BE2C (cell line): Measurements from ENCODE around the gene ANKRD26. TPM values are rescaled to one million over a fixed set of nuclear protein-coding genes. Genes with fewer than 3 reads are reported as not detected.

ENCODE experiments used
- DNase-seq: peaks from one replicate; pipeline ENCODE4 v3.0.0-alpha.2; 2020
- H3K27me3 ChIP-seq: fragments of 250-450 bp; sonication (Bioruptor Pico); 2 replicates; pipeline ENCODE4 v1.5.1; 2020; ENCODE audit warnings: mild to moderate bottlenecking
- H3K36me3 ChIP-seq: fragments of 250-450 bp; sonication (Bioruptor Pico); 2 replicates; pipeline ENCODE4 v1.5.1; 2020; ENCODE audit warnings: mild to moderate bottlenecking
- H3K4me1 ChIP-seq: fragments of 250-450 bp; sonication (Bioruptor Pico); 2 replicates; pipeline ENCODE4 v1.5.1; 2020
- H3K4me3 ChIP-seq: 2 replicates; pipeline ENCODE4 v1.5.1; 2011; ENCODE audit warnings: low read depth, low read length
- H3K9me3 ChIP-seq: fragments of 250-450 bp; sonication (Bioruptor Pico); 2 replicates; pipeline ENCODE4 v1.5.1; 2020
- CTCF ChIP-seq: IDR thresholded peaks from 2 replicates; pipeline ENCODE4 v1.5.1; 2012; ENCODE audit warnings: mild to moderate bottlenecking, low read depth, low read length
- polyA plus RNA-seq: library from polyadenylated mRNA; unstranded; fragments of >200 nt; gene quantifications from one replicate; pipeline ENCODE4 v1.2.1, GENCODE V29; 2012; ENCODE audit warnings: low read depth, missing spikeins; ENCODE audit not compliant: insufficient read length, insufficient read depth

The ANKRD26 gene
- 1.7 TPM for polyA plus RNA-seq

- H3K9me3 ChIP-seq, result no peaks in the 10 kb centered on the region
- peak; percentile 97 for DNase-seq
- no peaks in the 10 kb centered on the region for H3K4me1 ChIP-seq
- H3K36me3 ChIP-seq, result no peaks in the 10 kb centered on the region
- H3K4me3 ChIP-seq, result peak within 1 kb of the TSS; percentile 72
- TF ChIP-seq CTCF, result no peak
- no peaks in the 10 kb centered on the region for H3K27me3 ChIP-seq
Observed at GRCh38 chr10:27099916-27100812, at the start of gene ANKRD26. Gene ANKRD26, minus strand, starts transcription at chr10:27100494. Its CDS starts 168 bp downstream, at chr10:27100326.

- no peak for TF ChIP-seq CTCF
- H3K4me3 ChIP-seq, result no peak overlapping the region
- H3K27me3 ChIP-seq, result no peaks in the 10 kb centered on the region
- no peaks in the 10 kb centered on the region for H3K9me3 ChIP-seq
- no peak for DNase-seq
- H3K36me3 ChIP-seq, result peaks cover 55% of the 10 kb centered on the region
- H3K4me1 ChIP-seq, result no peaks in the 10 kb centered on the region; the same call in 1 of the 2 replicates
Observed at GRCh38 chr10:27147701-27148100, 47.4 kb upstream of the ANKRD26 start.

GRCh38 chr10:27145937-27146336 lies 45.6 kb upstream of the ANKRD26 start:
- Histone ChIP-seq H3K4me1 (no peaks in the 10 kb centered on the region), H3K27me3 (no peaks in the 10 kb centered on the region), H3K9me3 (no peaks in the 10 kb centered on the region), H3K4me3 (no peak overlapping the region), H3K36me3 (peaks cover 59% of the 10 kb centered on the region)
- no peak for DNase-seq
- TF ChIP-seq CTCF, result no peak

- no peaks in the 10 kb centered on the region for H3K27me3 ChIP-seq
- no peaks in the 10 kb centered on the region for H3K9me3 ChIP-seq
- TF ChIP-seq CTCF, result no peak
- peaks cover 67% of the 10 kb centered on the region for H3K36me3 ChIP-seq
- no peak for DNase-seq
- no peak overlapping the region for H3K4me3 ChIP-seq
- no peaks in the 10 kb centered on the region for H3K4me1 ChIP-seq
Observed at GRCh38 chr10:27143686-27144085, 43.4 kb upstream of the ANKRD26 start.

- H3K27me3 ChIP-seq, result no peaks in the 10 kb centered on the region
- peaks cover 36% of the 10 kb centered on the region for H3K36me3 ChIP-seq
- no peaks in the 10 kb centered on the region for H3K9me3 ChIP-seq
- no peaks in the 10 kb centered on the region for H3K4me1 ChIP-seq
- no peak for DNase-seq
- H3K4me3 ChIP-seq, result no peak overlapping the region
- no peak for TF ChIP-seq CTCF
Observed at GRCh38 chr10:27138277-27138676, 38.0 kb upstream of the ANKRD26 start.

GRCh38 chr10:27134371-27134770 lies 34.1 kb upstream of the ANKRD26 start:
- Histone ChIP-seq H3K27me3 (no peaks in the 10 kb centered on the region), H3K4me1 (no peaks in the 10 kb centered on the region), H3K9me3 (no peaks in the 10 kb centered on the region), H3K4me3 (no peak overlapping the region), H3K36me3 (peaks cover 62% of the 10 kb centered on the region)
- DNase-seq, result no peak
- no peak for TF ChIP-seq CTCF
